ENCODE results near the gene PRKAR2A.

Gene PRKAR2A

DNA sequence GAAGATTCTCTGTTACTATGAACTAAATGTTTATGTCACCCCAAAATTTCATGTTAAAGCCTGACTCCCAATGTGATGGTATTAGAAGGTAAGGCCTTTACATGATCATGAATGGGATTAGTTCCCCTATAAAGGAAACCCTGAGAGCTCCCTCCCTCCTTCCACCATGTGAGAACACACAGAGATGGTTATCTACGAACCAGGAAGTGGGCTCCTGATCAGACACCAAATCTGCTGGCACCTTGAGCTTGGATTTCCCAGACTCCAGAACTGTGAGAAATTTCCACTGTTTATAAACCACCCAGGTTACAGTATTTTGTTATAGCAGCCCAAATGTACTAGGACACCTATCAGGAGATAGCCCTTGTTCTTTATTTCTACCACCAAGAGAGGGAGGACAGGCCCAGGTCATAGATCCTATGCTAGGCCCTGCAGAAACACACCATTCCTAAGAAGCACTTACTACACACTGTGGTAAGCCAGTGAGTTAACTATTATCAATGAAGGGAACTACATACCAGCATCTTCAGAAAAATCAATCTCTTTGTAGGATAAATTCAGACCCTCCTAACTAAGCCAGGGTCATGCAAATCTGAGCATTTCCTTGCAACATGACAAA lies 59.0 kb downstream of the PRKAR2A start:
- H3K4me2 ChIP-seq (ENCODE audit: low read depth, low read length, poor library complexity, severe bottlenecking), result no peak overlapping the region
- no peak overlapping the region for H3K4me3 ChIP-seq (ENCODE audit: low read length, poor library complexity, severe bottlenecking)
- no peaks in the 10 kb centered on the region for H3K27me3 ChIP-seq (ENCODE audit: insufficient read depth, low read length, poor library complexity, severe bottlenecking)
- no peaks in the 10 kb centered on the region for H3K9me3 ChIP-seq (ENCODE audit: insufficient read depth, low read depth, low read length)
- H3K36me3 ChIP-seq (ENCODE audit: insufficient read depth, low read length), result no peaks in the 10 kb centered on the region
- H2AFZ ChIP-seq (ENCODE audit: low read length), result no peak overlapping the region; the same call in 1 of the 2 replicates
- no peaks in the 10 kb centered on the region for H3F3A ChIP-seq (ENCODE audit: low read depth)
- H3K79me2 ChIP-seq (ENCODE audit: insufficient read depth, low read length), result no peaks in the 10 kb centered on the region
- no peaks in the 10 kb centered on the region for H3K9me2 ChIP-seq (replicated peaks; ENCODE audit: low read depth, low read length)
- H4K20me1 ChIP-seq (ENCODE audit: insufficient read depth, low read length, poor library complexity, severe bottlenecking), result no peaks in the 10 kb centered on the region
- TF ChIP-seq, protein P1, sequence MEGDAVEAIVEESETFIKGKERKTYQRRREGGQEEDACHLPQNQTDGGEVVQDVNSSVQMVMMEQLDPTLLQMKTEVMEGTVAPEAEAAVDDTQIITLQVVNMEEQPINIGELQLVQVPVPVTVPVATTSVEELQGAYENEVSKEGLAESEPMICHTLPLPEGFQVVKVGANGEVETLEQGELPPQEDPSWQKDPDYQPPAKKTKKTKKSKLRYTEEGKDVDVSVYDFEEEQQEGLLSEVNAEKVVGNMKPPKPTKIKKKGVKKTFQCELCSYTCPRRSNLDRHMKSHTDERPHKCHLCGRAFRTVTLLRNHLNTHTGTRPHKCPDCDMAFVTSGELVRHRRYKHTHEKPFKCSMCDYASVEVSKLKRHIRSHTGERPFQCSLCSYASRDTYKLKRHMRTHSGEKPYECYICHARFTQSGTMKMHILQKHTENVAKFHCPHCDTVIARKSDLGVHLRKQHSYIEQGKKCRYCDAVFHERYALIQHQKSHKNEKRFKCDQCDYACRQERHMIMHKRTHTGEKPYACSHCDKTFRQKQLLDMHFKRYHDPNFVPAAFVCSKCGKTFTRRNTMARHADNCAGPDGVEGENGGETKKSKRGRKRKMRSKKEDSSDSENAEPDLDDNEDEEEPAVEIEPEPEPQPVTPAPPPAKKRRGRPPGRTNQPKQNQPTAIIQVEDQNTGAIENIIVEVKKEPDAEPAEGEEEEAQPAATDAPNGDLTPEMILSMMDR (conservative IDR thresholded peaks at IDR 0.05; ENCODE audit: low read length), result no peak
- TF ChIP-seq EZH2phosphoT487 (IDR thresholded peaks at IDR 0.05; ENCODE audit: borderline replicate concordance), result no peak
- H3K9ac ChIP-seq (ENCODE audit: low read depth, low read length, poor library complexity, severe bottlenecking), result no peak overlapping the region
- H3K4me1 ChIP-seq (ENCODE audit: insufficient read depth, low read length, poor library complexity, severe bottlenecking), result peaks cover 9% of the 10 kb centered on the region

DNA sequence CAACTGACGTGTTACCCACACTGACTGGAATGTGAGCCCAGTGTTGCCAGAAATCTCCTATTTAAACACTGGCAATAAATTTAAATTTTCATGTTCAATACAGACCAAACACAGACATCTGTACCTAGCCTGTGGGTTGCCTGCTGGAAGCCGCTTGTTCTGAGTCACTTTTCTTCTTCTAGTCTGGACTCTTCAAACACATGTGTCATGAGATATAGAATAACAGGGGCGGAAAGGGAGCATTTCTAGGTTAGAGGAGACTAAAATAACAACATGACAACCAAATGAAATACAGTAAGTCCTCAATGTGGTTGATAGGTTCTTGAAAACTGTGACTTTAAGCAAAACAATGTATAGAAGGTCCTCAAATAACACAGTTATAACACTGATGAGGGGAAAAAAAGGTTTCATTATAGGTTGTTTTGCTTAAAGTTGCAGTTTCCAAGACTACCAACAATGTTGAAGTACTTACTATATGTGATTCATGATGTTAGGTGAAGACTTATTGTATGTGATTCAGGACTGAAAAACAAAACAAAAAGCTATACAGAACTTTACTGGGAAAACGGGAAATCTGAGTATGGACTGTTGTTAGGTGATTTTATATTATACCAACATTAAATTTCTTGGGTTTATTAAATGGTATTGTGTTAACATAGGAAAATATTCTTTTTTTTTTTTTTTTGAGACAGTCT lies 63.1 kb downstream of the PRKAR2A start:
- H3K36me3 ChIP-seq (ENCODE audit: insufficient read depth, low read length), result peaks cover 3% of the 10 kb centered on the region; the same call in 1 of the 2 replicates
- no peak overlapping the region for H3K4me2 ChIP-seq (ENCODE audit: low read depth, low read length, poor library complexity, severe bottlenecking)
- no peaks in the 10 kb centered on the region for H3K9me2 ChIP-seq (replicated peaks; ENCODE audit: low read depth, low read length)
- H3K4me3 ChIP-seq (ENCODE audit: low read length, poor library complexity, severe bottlenecking), result no peak overlapping the region
- TF ChIP-seq, protein P1 (conservative IDR thresholded peaks at IDR 0.05; ENCODE audit: low read length), result no peak
- no peak for TF ChIP-seq EZH2phosphoT487 (IDR thresholded peaks at IDR 0.05; ENCODE audit: borderline replicate concordance)
- H3F3A ChIP-seq (ENCODE audit: low read depth), result no peaks in the 10 kb centered on the region
- H2AFZ ChIP-seq (ENCODE audit: low read length), result no peak overlapping the region
- no peaks in the 10 kb centered on the region for H3K27me3 ChIP-seq (ENCODE audit: insufficient read depth, low read length, poor library complexity, severe bottlenecking)
- H4K20me1 ChIP-seq (ENCODE audit: insufficient read depth, low read length, poor library complexity, severe bottlenecking), result no peaks in the 10 kb centered on the region
- no peak overlapping the region for H3K9ac ChIP-seq (ENCODE audit: low read depth, low read length, poor library complexity, severe bottlenecking)
- H3K9me3 ChIP-seq (ENCODE audit: insufficient read depth, low read depth, low read length), result no peaks in the 10 kb centered on the region
- H3K4me1 ChIP-seq (ENCODE audit: insufficient read depth, low read length, poor library complexity, severe bottlenecking), result peaks cover 9% of the 10 kb centered on the region
- H3K79me2 ChIP-seq (ENCODE audit: insufficient read depth, low read length), result no peaks in the 10 kb centered on the region

DNA sequence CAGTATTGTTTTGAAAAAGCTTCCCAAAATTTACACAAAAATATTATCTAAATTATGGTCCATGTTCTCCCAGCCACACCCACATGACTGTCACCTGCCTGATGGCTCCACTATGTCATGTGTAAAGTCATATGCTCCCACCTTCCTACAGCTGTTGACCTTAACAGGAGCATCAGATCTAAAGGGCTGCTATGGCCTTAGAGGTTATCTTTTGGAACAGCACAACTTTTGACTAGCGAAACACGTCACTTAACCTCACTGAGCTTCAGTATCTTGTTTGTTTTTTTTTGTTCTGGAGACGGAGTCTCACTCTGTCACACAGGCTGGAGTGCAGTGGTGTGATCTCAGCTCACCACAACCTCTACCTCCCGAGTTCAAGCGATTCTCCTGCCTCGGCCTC lies 64.4 kb downstream of the PRKAR2A start:
- H3K4me3 ChIP-seq (ENCODE audit: low read length, poor library complexity, severe bottlenecking), result no peak overlapping the region
- H3K9ac ChIP-seq (ENCODE audit: low read depth, low read length, poor library complexity, severe bottlenecking), result no peak overlapping the region
- H3K4me1 ChIP-seq (ENCODE audit: insufficient read depth, low read length, poor library complexity, severe bottlenecking), result peaks cover 2% of the 10 kb centered on the region
- no peaks in the 10 kb centered on the region for H3K9me3 ChIP-seq (ENCODE audit: insufficient read depth, low read depth, low read length)
- no peaks in the 10 kb centered on the region for H3F3A ChIP-seq (ENCODE audit: low read depth)
- H3K79me2 ChIP-seq (ENCODE audit: insufficient read depth, low read length), result no peaks in the 10 kb centered on the region
- peaks cover 3% of the 10 kb centered on the region; the same call in 1 of the 2 replicates for H3K36me3 ChIP-seq (ENCODE audit: insufficient read depth, low read length)
- no peak overlapping the region for H2AFZ ChIP-seq (ENCODE audit: low read length)
- H3K27me3 ChIP-seq (ENCODE audit: insufficient read depth, low read length, poor library complexity, severe bottlenecking), result no peaks in the 10 kb centered on the region
- no peaks in the 10 kb centered on the region for H3K9me2 ChIP-seq (replicated peaks; ENCODE audit: low read depth, low read length)
- H3K4me2 ChIP-seq (ENCODE audit: low read depth, low read length, poor library complexity, severe bottlenecking), result no peak overlapping the region
- no peaks in the 10 kb centered on the region for H4K20me1 ChIP-seq (ENCODE audit: insufficient read depth, low read length, poor library complexity, severe bottlenecking)
- TF ChIP-seq, protein P1 (conservative IDR thresholded peaks at IDR 0.05; ENCODE audit: low read length), result no peak
- no peak for TF ChIP-seq EZH2phosphoT487 (IDR thresholded peaks at IDR 0.05; ENCODE audit: borderline replicate concordance)
